ENCODE measurements around the gene LSS. TPM values are rescaled to one million over a fixed set of nuclear protein-coding genes. Genes with fewer than 3 reads are reported as not detected.

Gene LSS
- total and polyA plus RNA-seq, 10 of the 15 experiments (the other 5 are each of a cell fraction or from before 2014, with no cell fraction given): 2.9 to 82.4 (median 27.5) TPM

- CTCF ChIA-PET: no interaction called here
- POLR2A ChIA-PET: no interaction called here
- intact Hi-C loops (cut with micrococcal nuclease; ENCODE audit: unreplicated experiment): no loop called here
Measured at GRCh38 chr21:46206163-46207005, 22.2 kb downstream of the LSS start.

GRCh38 chr21:46205766-46206162 is 22.8 kb downstream of the LSS start:
- DNase-seq (ENCODE audit: low read depth, low spot score) (no peak), ATAC-seq (no peak), FAIRE-seq (no peak)
- no peak overlapping the region for H3K27ac ChIP-seq (ENCODE audit: control insufficient read depth, insufficient read depth)
- RAD21 ChIA-PET (ENCODE audit: unreplicated experiment): no interaction called here
- no peak overlapping the region for H2AFZ ChIP-seq (ENCODE audit: control insufficient read depth, low read depth, low read length)
- POLR2A ChIA-PET: no interaction called here
- intact Hi-C loops (cut with micrococcal nuclease; ENCODE audit: unreplicated experiment): no loop called here
- SMC1A ChIA-PET (ENCODE audit: uncharacterized antibody, unreplicated experiment): no interaction called here
- BruUV-seq (replicated peaks): no TSS peak
- H3K79me2 ChIP-seq (ENCODE audit: control insufficient read depth, insufficient read depth, low read length): no peaks in the 10 kb centered on the region
- H3K4me1 ChIP-seq (ENCODE audit: control insufficient read depth, insufficient read depth, low read length): no peaks in the 10 kb centered on the region
- no peaks in the 10 kb centered on the region for H3K27me3 ChIP-seq (replicated peaks in 1 of 2; ENCODE audit: control insufficient read depth in 2 of 2, insufficient read depth in 2 of 2, low read length in 1 of 2)
- WGBS (ENCODE audit: insufficient coverage, insufficient replicate concordance, low lambda C conversion rate, missing lambda C conversion rate): over 99% methylated on average over 16 of the region's 16 CpGs
- CTCF ChIA-PET: no interaction called here
- no peak for TF ChIP-seq KAT2A (conservative IDR thresholded peaks at IDR 0.05; ENCODE audit: control insufficient read depth, low read depth, low read length)
- no peak for TF ChIP-seq ZNF592 (IDR thresholded peaks at IDR 0.05)
- TF ChIP-seq MEF2A (IDR thresholded peaks at IDR 0.05; ENCODE audit: insufficient read depth, low read depth, low read length): no peak
- no peak for TF ChIP-seq SRF (IDR thresholded peaks at IDR 0.05; ENCODE audit: low read depth in 2 of 2, low read length in 2 of 2)
- no peak for TF ChIP-seq ETV6 (conservative IDR thresholded peaks at IDR 0.05 in 1 of 2, IDR thresholded peaks at IDR 0.05 in 1 of 2; ENCODE audit: borderline replicate concordance in 1 of 2, low read depth in 1 of 2)
- no peak for TF ChIP-seq E2F8 (IDR thresholded peaks at IDR 0.05; ENCODE audit: low read depth, partially characterized antibody)
- H3K9ac ChIP-seq (ENCODE audit: control insufficient read depth, insufficient read depth, low read length): no peak overlapping the region
- H3K4me3 ChIP-seq: no peak overlapping the region
- in situ Hi-C loops (cut with MboI): no loop called here
- peaks cover 2 to 7% of the 10 kb centered on the region in 2 experiments; a peak in 3 of 4 replicates for H3K36me3 ChIP-seq (ENCODE audit: control insufficient read depth in 2 of 2, insufficient read depth in 2 of 2, low read length in 1 of 2)
- H3K4me2 ChIP-seq (ENCODE audit: control insufficient read depth, insufficient read depth): no peak overlapping the region
- H4K20me1 ChIP-seq (ENCODE audit: control insufficient read depth, insufficient read depth): no peaks in the 10 kb centered on the region
- no peaks in the 10 kb centered on the region for H3K9me3 ChIP-seq (replicated peaks; ENCODE audit: control insufficient read depth, insufficient read depth, low read length)

More at GRCh38 chr21:46206163-46207005, 22.2 kb downstream of the LSS start:
- Histone ChIP-seq H3K4me3 (no peak overlapping the region), H3K4me1 (ENCODE audit: control insufficient read depth, insufficient read depth, low read length) (no peaks in the 10 kb centered on the region), H3K27ac (ENCODE audit: control insufficient read depth, insufficient read depth) (no peak overlapping the region), H4K20me1 (ENCODE audit: control insufficient read depth, insufficient read depth) (no peaks in the 10 kb centered on the region), H3K9ac (ENCODE audit: control insufficient read depth, insufficient read depth, low read length) (no peak overlapping the region), H3K27me3 (replicated peaks in 1 of 2; ENCODE audit: control insufficient read depth in 2 of 2, insufficient read depth in 2 of 2, low read length in 1 of 2) (no peaks in the 10 kb centered on the region), H3K36me3 (ENCODE audit: control insufficient read depth in 2 of 2, insufficient read depth in 2 of 2, low read length in 1 of 2) (peaks cover 0 to 7% of the 10 kb centered on the region in 2 experiments; a peak in 3 of 4 replicates), H2AFZ (ENCODE audit: control insufficient read depth, low read depth, low read length) (no peak overlapping the region), H3K9me3 (replicated peaks; ENCODE audit: control insufficient read depth, insufficient read depth, low read length) (no peaks in the 10 kb centered on the region), H3K4me2 (ENCODE audit: control insufficient read depth, insufficient read depth) (no peak overlapping the region), H3K79me2 (ENCODE audit: control insufficient read depth, insufficient read depth, low read length) (no peaks in the 10 kb centered on the region)
- no TSS peak for BruUV-seq (replicated peaks)
- TF ChIP-seq RB1 (IDR thresholded peaks at IDR 0.05; ENCODE audit: borderline replicate concordance): no peak
- no peak for TF ChIP-seq NR2C1 (IDR thresholded peaks at IDR 0.05)
- no peak for FAIRE-seq
- WGBS (ENCODE audit: insufficient coverage, insufficient replicate concordance, low lambda C conversion rate, missing lambda C conversion rate): 86% methylated on average over 24 of the region's 24 CpGs
- ChIA-PET SMC1A (ENCODE audit: uncharacterized antibody, unreplicated experiment) (no interaction called here), RAD21 (ENCODE audit: unreplicated experiment) (no interaction called here)
- DNase-seq (ENCODE audit: low read depth, low spot score): no peak
- in situ Hi-C loops (cut with MboI): no loop called here
- no peak for ATAC-seq

Data from GM12878 (cell line).